NCI-H2171 (cell line): ENCODE data around the gene PFKFB4.

ENCODE experiments used
- DNase-seq: peaks from one replicate; lab custom pipeline; 2025; lab: John Stamatoyannopoulos, UW

The PFKFB4 gene

GRCh38 chr3:48584836-48585235 lies 28.2 kb upstream of the PFKFB4 start:
- DNase-seq: no peak

GRCh38 chr3:48581621-48582481 lies 25.2 kb upstream of the PFKFB4 start:
- DNase-seq: no peak

DNA sequence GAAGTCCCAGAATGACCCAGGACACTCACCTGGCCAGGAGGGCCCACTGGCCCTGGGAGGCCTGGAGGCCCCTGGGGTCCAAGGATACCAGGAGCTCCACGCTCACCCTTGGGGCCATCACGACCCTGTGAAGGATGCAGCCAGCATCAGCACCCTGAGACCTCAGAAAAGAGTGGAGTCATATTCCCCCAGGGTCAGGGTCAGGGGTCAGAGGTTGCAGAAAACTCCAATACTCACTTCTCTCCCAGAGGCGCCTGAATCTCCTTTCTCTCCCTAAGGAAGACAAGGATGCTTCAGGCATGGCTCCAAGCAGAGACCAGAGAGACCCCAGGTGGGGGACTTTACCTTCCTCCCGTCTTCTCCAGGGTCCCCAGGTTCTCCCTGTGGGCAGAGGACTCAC lies 20.0 kb upstream of the PFKFB4 start:
- no peak for DNase-seq

DNA sequence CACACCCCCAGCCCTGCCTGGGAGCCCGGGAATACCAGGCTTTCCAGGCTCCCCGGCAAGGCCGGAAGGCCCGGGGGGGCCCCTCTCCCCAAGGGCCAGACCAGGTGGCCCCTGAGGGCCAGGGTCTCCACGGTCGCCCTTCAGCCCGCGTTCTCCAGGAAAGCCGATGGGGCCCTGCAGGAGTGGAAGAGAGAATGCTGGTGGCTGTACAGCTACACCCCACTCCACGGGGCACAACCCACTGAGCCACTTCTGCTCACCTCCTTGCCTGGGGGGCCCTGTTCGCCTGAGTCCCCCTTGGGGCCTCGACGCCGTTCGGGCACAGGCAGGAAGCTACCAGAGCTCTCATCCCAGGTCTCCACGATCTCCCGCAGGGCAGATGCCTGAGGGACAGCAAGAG lies 18.8 kb upstream of the PFKFB4 start:
- DNase-seq: no peak

DNA sequence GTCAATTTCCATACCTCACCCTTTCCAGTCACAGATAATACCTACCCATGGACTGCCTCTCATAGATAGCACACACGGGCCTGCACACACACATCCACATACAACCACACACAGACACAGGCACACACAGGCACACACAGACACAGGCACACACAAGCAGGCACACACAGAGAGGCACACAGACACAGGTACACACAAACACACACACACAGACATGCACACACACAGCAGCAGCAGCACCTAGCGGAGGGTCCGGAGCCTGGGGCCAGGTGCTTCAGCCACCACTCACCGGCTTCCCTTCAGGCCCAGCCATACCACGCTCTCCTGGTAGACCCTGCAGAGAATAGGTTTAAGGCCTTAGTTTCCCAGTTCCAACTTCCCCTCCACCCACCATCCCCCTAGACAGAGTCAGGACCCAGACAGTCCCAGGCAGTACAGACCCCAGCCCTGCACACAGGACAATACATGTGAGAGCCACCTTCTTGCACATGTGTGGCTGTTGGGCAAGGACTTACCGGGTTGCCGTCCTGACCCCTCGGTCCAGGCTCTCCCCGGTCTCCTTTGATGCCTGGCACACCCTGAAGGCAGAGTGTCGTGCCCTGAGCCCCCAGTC lies 17.5 kb upstream of the PFKFB4 start:
- DNase-seq: no peak

DNA sequence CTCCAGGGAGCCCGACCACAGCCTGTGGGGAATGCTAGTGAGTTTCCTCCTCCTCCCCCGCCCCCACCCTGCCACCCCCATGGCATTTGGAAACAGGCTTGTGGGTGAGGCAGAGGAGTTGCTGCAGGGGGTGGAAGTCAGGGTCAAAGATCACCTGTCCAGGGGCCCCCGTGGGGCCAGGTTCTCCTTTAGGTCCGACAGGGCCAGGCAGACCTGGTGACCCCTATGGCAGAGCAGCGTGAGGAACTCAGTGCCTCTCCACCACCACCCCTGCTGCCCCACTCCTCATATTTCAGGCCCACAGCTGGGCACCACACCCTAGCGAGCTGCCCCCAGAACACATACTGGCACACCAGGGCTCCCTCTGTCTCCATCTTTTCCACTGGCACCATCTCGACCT lies 15.9 kb upstream of the PFKFB4 start:
- no peak for DNase-seq

DNA sequence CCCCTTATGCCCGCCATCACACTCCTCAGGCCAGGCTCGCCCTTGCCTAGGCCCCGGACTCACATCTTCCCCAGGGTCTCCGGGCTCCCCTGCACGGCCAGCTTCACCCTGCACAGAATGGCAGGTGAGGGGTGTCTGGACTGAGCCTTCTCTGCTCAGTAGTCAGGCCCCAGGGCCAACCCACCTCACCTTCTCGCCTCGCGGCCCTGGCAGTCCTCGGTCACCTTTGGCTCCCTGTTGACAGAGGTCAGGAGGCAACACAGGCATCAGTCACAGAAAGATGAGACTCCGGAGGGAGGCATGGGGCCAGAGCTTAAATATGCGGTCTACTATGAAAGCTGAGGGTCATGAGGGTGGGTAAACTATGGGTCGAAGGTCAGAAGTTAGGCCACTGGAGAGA lies 15.3 kb upstream of the PFKFB4 start:
- DNase-seq: no peak

GRCh38 chr3:48569808-48570450 lies 13.3 kb upstream of the PFKFB4 start:
- no peak for DNase-seq

DNA sequence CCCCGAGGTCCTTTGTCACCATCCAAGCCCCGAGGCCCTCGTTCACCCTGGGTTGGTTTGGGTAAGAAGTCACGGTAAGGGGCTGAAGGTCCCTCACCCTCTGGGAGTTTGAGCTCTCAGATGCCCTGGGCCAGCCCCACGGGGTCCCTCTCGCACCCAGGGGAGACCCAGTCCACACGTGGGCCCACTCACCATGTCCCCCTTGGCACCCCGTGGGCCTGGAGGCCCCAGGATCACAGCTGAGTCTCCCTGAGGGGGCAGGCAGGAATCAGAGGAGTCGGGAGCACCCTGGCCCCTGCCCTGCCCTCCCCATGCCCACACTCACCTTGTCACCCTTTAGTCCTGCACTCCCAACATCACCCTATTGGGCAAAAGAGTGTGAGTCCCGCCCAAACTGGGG lies 12.8 kb upstream of the PFKFB4 start:
- DNase-seq: no peak

DNA sequence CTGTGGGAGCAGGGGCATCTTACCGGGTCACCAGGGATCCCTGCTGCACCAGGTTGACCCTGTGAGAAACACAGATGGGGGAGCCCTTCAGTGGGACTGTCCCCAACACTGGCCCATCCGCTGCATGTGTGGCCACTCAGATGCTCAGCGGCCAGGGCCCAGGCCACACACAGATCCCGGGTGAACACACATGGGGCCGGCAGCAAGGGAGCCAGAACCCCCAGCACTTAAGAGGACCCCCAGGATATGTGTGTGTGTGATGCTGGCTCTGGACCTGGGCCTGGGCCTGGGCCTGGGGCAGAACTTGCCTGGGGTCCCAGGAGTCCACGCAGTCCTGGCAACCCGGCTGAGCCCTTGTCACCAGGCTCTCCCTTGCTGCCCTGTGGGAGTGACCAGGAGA lies 11.9 kb upstream of the PFKFB4 start:
- no peak for DNase-seq

DNA sequence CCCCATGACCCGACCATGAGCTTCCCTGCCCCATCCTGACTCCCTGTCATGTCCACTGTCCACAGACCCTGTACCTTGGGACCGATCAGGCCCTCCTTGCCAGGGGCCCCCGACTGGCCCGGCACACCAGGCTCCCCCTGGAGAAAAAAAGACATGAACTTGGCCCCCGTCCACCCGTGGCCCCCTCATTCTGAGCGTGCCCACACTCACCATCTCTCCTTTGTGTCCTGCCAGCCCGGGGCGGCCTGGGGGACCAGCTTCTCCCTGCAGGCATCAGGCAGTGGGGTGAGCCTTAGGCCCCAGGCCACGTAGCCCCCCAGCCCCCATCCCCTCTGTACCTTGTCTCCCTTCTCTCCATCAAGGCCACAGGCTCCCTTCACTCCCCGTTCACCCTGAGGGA lies 10.9 kb upstream of the PFKFB4 start:
- DNase-seq: no peak

DNA sequence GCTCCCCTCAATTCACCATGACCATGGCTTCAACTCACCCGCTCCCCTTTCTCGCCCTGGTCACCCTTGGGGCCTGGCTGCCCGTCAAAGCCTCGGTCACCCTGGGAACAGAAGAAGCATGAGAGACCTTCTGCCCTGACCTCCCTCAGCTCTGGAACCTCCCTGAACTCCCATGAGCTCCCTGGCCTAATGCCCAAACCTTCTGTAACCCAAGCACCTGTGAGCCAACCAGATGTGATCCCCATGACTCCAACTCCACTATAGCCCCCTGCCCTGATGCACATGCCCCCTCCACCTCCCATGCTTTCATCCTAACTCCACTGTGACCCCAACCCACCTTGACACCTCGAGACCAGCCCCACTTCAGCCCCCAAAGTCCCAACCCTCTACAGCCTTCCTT lies 10.5 kb upstream of the PFKFB4 start:
- no peak for DNase-seq

- no peak for DNase-seq
These were observed 9.8 kb upstream of the PFKFB4 start for GRCh38 chr3:48566401-48566760.

GRCh38 chr3:48565591-48566400 lies 9.2 kb upstream of the PFKFB4 start:
- DNase-seq: no peak

- no peak for DNase-seq
These were observed 8.6 kb upstream of the PFKFB4 start for GRCh38 chr3:48565186-48565585.

- no peak for DNase-seq
These were observed 8.1 kb upstream of the PFKFB4 start for GRCh38 chr3:48564667-48565066.

- no peak for DNase-seq
These were observed 7.4 kb upstream of the PFKFB4 start for GRCh38 chr3:48564022-48564421.

- DNase-seq: no peak
These were observed 6.8 kb upstream of the PFKFB4 start, which contains the start of gene UCN2 for GRCh38 chr3:48563382-48563918. UCN2 (minus strand) TSS chr3:48563781; CDS start chr3:48563124, 657 bp downstream.

DNA sequence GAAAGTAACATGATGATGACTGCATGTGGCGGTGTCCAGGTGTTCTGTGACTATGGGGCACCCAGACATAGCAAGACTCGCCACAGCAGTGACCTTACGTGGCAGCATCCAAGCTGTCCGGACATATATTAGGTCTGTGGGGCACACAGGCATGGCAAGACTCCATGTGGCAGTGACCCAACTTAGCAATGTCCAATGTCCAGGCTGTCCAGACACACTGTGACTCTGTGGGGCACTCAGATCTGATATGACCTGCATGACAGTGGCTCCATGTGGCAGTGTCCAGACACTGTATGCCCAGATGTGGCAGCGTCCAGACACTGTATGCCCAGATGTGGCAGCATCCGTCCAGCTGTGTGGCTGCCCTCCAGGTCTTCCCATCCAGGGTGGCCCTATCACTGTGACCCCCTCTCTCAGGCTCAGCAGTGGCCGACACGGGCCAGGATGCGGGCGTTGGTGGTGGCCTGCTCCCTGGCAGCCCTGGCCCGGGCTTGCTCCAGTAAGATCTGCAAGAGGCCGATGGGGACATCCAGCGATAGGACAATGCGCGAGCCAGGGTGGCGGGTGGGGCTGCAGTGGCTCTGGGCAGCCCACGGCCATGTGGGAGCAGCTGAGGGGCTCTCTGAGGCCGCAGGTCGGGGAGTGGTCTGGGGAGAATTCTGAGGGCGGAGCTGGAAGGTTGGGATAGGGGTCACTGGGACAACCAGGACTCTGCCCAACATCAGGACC lies 5.9 kb upstream of the PFKFB4 start:
- no peak for DNase-seq

DNA sequence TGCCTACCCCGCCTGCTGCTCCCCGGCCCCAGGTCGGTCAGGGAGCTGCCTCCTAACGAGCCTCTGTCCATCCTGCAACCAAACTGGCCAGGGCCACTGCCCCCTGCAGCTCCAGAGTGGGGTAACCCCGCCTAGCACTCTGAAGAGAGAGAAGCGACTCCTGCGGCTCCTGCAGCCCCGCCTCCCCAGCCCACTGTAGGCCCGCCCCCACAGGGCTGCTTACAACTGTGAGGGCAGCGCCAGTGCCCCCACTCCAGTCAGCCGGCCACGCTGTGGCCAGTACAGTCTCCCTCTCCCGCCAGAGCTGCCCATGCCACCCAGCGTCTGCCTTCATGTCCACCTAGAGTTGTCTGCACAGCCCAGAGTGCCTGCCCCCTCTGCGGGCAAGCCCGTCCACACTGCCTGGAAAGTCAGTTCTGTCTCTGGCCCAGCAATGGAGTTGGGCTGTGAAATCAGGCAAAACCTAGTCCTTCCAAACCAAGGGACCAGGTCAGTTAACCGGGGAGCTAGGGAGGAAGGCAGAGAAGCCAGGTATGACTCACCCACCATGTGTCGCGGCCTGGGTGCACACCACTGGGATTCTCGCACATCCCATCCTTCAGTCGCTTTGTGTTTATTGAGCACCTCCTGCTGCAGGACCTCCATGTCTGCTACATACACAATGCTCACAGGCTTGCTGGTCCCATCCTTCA lies 4.6 kb upstream of the PFKFB4 start:
- no peak for DNase-seq

DNA sequence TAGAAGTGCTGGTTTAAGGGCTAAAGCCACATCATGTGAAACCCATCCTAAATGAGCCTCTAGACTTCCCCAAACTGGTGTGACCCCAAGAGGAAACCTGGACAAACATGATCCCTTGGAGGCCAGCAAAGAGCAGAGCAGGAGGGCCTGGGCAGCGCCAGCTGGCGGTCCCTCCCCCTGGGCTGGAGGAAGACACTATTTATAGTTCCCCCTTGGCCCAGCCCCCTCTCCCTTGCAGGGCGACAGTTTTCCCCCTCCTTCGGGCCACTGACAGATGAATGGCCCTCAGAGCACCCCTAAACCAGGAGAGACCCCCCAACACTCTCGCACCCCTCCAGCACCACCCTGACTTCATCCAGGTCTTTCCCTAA lies 4.0 kb upstream of the PFKFB4 start:
- no peak for DNase-seq
